ENCODE measurements around the gene DNAJC12. TPM values are rescaled to one million over a fixed set of nuclear protein-coding genes. Genes with fewer than 3 reads are reported as not detected.

The DNAJC12 gene
- total and polyA plus RNA-seq, 2 of the 8 experiments (the other 6 are each of a cell fraction or from before 2014, with no cell fraction given), result 0.86 to 4.2 TPM

DNA sequence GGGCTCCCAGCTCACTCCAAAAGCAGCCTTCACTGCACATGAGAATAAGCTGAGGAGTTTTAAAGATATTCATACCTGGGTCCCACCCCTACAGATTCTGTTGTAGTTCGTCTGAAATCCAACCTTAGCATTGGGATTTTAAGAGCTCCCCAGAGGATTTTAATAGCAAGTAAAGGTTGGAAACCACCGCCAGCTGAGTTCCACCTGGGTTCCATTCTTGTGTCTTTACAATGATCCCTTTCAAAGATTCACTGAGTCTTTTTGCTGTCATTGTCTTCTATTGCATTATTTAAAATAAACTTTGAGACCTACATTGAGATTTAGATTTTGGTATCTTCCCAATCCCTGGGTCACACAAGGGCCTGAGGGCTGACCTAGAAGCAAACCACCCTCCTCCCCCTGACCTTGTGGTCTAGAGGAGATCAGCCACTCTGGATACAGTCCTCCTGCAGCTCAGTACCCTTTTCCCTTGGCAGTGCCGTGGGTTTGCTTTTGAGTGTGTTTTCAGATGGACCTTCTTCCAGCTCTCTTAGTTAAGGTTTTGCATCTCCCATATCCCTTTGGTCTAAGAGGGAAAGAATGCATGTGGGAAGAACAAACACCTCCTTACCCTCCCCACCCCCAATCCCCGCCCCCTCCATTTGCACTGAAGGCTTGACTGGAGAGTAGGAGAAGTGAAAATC, 23.9 kb upstream of the DNAJC12 start (continued):
- TF ChIP-seq, protein P1, sequence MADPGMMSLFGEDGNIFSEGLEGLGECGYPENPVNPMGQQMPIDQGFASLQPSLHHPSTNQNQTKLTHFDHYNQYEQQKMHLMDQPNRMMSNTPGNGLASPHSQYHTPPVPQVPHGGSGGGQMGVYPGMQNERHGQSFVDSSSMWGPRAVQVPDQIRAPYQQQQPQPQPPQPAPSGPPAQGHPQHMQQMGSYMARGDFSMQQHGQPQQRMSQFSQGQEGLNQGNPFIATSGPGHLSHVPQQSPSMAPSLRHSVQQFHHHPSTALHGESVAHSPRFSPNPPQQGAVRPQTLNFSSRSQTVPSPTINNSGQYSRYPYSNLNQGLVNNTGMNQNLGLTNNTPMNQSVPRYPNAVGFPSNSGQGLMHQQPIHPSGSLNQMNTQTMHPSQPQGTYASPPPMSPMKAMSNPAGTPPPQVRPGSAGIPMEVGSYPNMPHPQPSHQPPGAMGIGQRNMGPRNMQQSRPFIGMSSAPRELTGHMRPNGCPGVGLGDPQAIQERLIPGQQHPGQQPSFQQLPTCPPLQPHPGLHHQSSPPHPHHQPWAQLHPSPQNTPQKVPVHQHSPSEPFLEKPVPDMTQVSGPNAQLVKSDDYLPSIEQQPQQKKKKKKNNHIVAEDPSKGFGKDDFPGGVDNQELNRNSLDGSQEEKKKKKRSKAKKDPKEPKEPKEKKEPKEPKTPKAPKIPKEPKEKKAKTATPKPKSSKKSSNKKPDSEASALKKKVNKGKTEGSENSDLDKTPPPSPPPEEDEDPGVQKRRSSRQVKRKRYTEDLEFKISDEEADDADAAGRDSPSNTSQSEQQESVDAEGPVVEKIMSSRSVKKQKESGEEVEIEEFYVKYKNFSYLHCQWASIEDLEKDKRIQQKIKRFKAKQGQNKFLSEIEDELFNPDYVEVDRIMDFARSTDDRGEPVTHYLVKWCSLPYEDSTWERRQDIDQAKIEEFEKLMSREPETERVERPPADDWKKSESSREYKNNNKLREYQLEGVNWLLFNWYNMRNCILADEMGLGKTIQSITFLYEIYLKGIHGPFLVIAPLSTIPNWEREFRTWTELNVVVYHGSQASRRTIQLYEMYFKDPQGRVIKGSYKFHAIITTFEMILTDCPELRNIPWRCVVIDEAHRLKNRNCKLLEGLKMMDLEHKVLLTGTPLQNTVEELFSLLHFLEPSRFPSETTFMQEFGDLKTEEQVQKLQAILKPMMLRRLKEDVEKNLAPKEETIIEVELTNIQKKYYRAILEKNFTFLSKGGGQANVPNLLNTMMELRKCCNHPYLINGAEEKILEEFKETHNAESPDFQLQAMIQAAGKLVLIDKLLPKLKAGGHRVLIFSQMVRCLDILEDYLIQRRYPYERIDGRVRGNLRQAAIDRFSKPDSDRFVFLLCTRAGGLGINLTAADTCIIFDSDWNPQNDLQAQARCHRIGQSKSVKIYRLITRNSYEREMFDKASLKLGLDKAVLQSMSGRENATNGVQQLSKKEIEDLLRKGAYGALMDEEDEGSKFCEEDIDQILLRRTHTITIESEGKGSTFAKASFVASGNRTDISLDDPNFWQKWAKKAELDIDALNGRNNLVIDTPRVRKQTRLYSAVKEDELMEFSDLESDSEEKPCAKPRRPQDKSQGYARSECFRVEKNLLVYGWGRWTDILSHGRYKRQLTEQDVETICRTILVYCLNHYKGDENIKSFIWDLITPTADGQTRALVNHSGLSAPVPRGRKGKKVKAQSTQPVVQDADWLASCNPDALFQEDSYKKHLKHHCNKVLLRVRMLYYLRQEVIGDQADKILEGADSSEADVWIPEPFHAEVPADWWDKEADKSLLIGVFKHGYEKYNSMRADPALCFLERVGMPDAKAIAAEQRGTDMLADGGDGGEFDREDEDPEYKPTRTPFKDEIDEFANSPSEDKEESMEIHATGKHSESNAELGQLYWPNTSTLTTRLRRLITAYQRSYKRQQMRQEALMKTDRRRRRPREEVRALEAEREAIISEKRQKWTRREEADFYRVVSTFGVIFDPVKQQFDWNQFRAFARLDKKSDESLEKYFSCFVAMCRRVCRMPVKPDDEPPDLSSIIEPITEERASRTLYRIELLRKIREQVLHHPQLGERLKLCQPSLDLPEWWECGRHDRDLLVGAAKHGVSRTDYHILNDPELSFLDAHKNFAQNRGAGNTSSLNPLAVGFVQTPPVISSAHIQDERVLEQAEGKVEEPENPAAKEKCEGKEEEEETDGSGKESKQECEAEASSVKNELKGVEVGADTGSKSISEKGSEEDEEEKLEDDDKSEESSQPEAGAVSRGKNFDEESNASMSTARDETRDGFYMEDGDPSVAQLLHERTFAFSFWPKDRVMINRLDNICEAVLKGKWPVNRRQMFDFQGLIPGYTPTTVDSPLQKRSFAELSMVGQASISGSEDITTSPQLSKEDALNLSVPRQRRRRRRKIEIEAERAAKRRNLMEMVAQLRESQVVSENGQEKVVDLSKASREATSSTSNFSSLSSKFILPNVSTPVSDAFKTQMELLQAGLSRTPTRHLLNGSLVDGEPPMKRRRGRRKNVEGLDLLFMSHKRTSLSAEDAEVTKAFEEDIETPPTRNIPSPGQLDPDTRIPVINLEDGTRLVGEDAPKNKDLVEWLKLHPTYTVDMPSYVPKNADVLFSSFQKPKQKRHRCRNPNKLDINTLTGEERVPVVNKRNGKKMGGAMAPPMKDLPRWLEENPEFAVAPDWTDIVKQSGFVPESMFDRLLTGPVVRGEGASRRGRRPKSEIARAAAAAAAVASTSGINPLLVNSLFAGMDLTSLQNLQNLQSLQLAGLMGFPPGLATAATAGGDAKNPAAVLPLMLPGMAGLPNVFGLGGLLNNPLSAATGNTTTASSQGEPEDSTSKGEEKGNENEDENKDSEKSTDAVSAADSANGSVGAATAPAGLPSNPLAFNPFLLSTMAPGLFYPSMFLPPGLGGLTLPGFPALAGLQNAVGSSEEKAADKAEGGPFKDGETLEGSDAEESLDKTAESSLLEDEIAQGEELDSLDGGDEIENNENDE (IDR thresholded peaks at IDR 0.05; ENCODE audit: insufficient replicate concordance, low read length), result peak; percentile 75
- TF ChIP-seq JUND (IDR thresholded peaks at IDR 0.05; ENCODE audit: low read length) (no peak), POLR2AphosphoS5 (IDR thresholded peaks at IDR 0.05; ENCODE audit: low read depth, low read length) (0 out of 2 replicates have a peak, but pooled peaks have one; percentile 23), RAD21 (IDR thresholded peaks at IDR 0.05 in 1 of 2, conservative IDR thresholded peaks at IDR 0.05 in 1 of 2; ENCODE audit: low read depth in 2 of 2, low read length in 2 of 2) (no peak), CTBP2 (IDR thresholded peaks at IDR 0.05; ENCODE audit: borderline replicate concordance, insufficient read depth, insufficient read length, low read length) (peak; percentile 35), SAP30 (IDR thresholded peaks at IDR 0.05; ENCODE audit: insufficient read depth, insufficient replicate concordance, low read length) (no peak), NANOG (IDR thresholded peaks at IDR 0.05; ENCODE audit: insufficient read depth, low read depth, low read length, poor library complexity, severe bottlenecking) (no peak), USF2 (IDR thresholded peaks at IDR 0.05; ENCODE audit: low read length) (no peak)
